ENCODE data around the gene CCDC51. TPM values are rescaled to one million over a fixed set of nuclear protein-coding genes. Genes with fewer than 3 reads are reported as not detected.

The CCDC51 gene
- total RNA-seq, 4 donors from 2014 or later: 6.4 to 18.7 (median 13.6) TPM

DNA sequence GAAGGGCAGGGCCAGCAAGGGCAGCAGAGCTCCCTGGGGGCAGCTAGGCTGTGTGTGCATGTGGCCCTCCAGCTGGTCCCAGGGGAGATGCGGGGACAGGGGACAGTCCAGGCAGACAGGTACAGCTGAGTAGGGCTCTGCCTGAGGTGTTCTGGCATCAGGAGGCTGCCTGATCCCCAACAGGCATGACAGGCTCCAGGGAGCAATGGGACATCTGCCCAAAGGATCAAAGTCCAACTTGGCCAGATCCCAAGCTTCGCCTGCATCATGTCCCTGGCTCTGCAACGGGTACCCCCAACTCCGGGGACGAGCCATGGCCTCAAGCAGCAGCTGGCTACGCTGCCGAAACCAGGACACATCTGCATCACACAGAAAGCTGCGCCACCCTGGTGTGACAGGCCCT is 28.4 kb upstream of the CCDC51 start:
- 36% methylated on average over 8 of the region's 8 CpGs for WGBS
- peak overlapping the region; percentile 97 for H3K27ac ChIP-seq
- H3K9me3 ChIP-seq: no peaks in the 10 kb centered on the region
- peaks cover 78% of the 10 kb centered on the region for H3K4me1 ChIP-seq
- H3K4me3 ChIP-seq: peak overlapping the region; percentile 61
- no peaks in the 10 kb centered on the region for H3K27me3 ChIP-seq
- no peak for TF ChIP-seq EP300 (IDR thresholded peaks at IDR 0.05)
- no peak for TF ChIP-seq CTCF (IDR thresholded peaks at IDR 0.05)
- no peak for TF ChIP-seq POLR2A (IDR thresholded peaks at IDR 0.05)
- no peak for TF ChIP-seq POLR2AphosphoS5 (IDR thresholded peaks at IDR 0.05)
- peaks cover 25% of the 10 kb centered on the region for H3K36me3 ChIP-seq
- no peak for DNase-seq (ENCODE audit: low spot score in 2 of 2)

DNA sequence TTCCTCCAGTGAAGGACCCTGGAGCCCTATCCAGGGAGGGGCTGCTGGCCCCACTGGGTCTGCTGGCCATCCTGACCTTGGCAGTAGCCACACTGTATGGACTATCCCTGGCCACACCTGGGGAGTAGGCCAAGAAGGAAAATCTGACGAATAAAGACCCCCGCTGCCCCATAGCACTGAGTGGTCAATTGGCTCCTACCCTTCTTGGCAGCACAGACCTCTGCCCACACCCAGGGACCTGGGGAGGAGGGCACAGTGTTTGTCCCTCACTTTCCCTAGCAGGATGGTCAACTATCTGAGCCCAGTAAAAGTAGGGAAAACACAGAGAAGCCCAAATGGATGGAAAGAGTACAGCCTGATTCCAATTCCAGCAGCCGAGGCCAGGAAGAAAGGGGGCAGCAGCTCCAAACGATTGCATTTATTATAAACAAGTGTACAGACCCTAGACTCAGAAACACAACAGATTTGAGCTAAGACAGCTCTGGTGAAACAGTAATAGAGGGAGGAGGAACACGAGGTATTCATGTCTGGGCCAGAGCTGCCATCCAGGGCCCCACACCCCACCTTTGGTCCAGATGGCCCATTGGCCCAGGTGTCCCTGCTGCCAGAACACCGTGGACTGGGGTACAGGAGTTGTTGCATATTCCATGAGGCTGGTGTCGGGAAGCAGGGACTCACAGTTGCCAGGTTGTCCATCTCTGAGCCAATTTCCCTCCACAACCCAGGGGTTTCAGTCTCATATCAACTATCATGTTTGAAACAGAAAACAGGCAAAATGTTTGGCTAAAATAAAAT is 27.8 kb upstream of the CCDC51 start:
- no peak for DNase-seq (ENCODE audit: low spot score in 2 of 2)
- peak overlapping the region; percentile 61 for H3K4me3 ChIP-seq
- H3K4me1 ChIP-seq: peaks cover 72% of the 10 kb centered on the region
- no peak for TF ChIP-seq POLR2AphosphoS5 (IDR thresholded peaks at IDR 0.05)
- TF ChIP-seq EP300 (IDR thresholded peaks at IDR 0.05): no peak
- no peak for TF ChIP-seq POLR2A (IDR thresholded peaks at IDR 0.05)
- no peak for TF ChIP-seq CTCF (IDR thresholded peaks at IDR 0.05)
- H3K9me3 ChIP-seq: no peaks in the 10 kb centered on the region
- 39% methylated on average over 7 of the region's 7 CpGs for WGBS
- H3K27me3 ChIP-seq: no peaks in the 10 kb centered on the region
- peak overlapping the region; percentile 97 for H3K27ac ChIP-seq
- H3K36me3 ChIP-seq: peaks cover 27% of the 10 kb centered on the region

DNA sequence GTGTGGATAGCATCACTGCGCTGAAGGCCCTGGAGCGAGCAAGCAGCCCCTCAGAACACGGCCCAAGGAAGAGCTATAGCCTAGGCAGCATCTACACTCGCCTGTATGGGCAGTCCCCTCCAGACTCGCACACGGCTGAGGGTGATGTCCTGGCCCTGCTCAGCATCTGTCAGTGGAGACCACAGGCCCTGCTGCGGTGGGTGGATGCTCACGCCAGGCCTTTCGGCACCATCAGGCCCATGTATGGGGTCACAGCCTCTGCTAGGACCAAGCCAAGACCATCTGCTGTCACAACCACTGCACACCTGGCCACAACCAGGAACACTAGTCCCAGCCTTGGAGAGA is 27.2 kb upstream of the CCDC51 start:
- H3K27me3 ChIP-seq: no peaks in the 10 kb centered on the region
- H3K27ac ChIP-seq: peak overlapping the region; percentile 97
- DNase-seq (ENCODE audit: low spot score in 2 of 2): no peak
- H3K4me1 ChIP-seq: peaks cover 67% of the 10 kb centered on the region
- H3K9me3 ChIP-seq: no peaks in the 10 kb centered on the region
- no CpG with 5 or more reads among the region's 9 CpGs for WGBS
- H3K4me3 ChIP-seq: peak overlapping the region; percentile 61
- peaks cover 32% of the 10 kb centered on the region for H3K36me3 ChIP-seq
- TF ChIP-seq CTCF (IDR thresholded peaks at IDR 0.05) (no peak), POLR2A (IDR thresholded peaks at IDR 0.05) (no peak), EP300 (IDR thresholded peaks at IDR 0.05) (no peak), POLR2AphosphoS5 (IDR thresholded peaks at IDR 0.05) (no peak)

DNA sequence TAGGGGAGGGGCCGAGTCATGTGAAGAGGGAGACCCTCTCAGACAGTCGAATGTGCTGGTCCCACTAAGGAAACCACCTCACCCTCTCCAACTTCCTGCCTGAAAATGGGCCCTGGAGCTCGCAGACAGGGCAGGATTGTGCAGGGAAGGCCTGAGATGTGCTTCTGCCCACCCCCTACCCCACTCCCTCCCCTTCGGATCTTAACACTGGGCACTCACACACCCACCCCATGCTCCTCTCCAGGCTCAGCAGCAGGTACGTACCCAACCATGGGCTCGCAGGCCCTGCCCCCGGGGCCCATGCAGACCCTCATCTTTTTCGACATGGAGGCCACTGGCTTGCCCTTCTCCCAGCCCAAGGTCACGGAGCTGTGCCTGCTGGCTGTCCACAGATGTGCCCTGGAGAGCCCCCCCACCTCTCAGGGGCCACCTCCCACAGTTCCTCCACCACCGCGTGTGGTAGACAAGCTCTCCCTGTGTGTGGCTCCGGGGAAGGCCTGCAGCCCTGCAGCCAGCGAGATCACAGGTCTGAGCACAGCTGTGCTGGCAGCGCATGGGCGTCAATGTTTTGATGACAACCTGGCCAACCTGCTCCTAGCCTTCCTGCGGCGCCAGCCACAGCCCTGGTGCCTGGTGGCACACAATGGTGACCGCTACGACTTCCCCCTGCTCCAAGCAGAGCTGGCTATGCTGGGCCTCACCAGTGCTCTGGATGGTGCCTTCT is 26.6 kb upstream of the CCDC51 start:
- H3K4me1 ChIP-seq: peaks cover 61% of the 10 kb centered on the region
- H3K27me3 ChIP-seq: no peaks in the 10 kb centered on the region
- H3K4me3 ChIP-seq: peak overlapping the region; percentile 61
- H3K9me3 ChIP-seq: no peaks in the 10 kb centered on the region
- 3% methylated on average over 10 of the region's 19 CpGs for WGBS
- no peak for DNase-seq (ENCODE audit: low spot score in 2 of 2)
- TF ChIP-seq POLR2AphosphoS5 (IDR thresholded peaks at IDR 0.05) (peak in 1 of 3 donors; percentile 60), POLR2A (IDR thresholded peaks at IDR 0.05) (no peak)
- peaks cover 37% of the 10 kb centered on the region for H3K36me3 ChIP-seq
- peak overlapping the region; percentile 97 for H3K27ac ChIP-seq

DNA sequence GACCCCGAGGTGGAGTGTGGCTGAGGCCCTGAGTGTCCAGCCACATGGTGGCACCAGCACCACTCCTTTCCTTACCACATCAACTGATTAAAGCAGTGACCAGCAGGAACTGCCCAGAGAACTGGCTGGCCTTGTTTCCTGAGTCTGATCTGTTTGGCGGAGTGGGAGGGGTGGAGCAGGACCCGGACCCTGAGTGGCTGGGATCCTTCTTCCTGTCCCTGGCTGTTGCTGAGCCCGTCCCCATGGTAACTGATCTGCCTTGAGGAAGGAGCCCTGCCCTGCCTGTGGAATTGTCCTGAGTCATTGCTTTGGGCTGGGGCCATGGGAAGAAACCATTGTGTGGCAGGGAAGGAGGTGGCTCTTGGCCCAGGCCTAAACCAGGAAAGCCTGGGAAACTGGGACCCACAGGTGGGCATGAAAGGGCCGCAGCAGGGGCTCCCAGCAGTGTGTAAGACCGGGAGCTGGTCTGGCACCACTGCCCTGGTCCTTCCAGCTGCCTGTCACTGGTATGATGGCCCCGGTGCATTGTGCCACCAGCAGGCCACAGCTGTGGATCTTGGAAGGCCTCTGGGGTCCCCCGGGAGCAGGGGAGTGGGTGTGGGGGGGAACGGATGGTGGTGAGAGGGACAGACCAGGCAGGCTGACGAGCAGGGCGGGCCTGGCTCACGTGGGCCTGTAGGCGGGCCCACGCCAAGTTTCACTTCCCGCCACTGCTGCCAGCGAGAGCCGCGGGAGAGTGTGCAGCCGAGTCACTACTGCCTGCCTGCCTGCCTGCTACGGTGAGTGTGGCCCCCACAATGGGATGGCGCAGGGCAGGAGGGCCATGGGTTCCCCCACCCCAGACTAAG is 25.8 kb upstream of the CCDC51 start:
- Histone ChIP-seq H3K4me1 (peaks cover 55% of the 10 kb centered on the region), H3K27me3 (no peaks in the 10 kb centered on the region), H3K36me3 (peaks cover 45% of the 10 kb centered on the region), H3K4me3 (peak overlapping the region; percentile 61), H3K9me3 (no peaks in the 10 kb centered on the region), H3K27ac (peak overlapping the region; percentile 97)
- peak; percentile 34 to 82 (median 62) for TF ChIP-seq POLR2AphosphoS5 (IDR thresholded peaks at IDR 0.05)
- peak; percentile 49 to 60 for TF ChIP-seq CTCF (IDR thresholded peaks at IDR 0.05)
- no peak for TF ChIP-seq EP300 (IDR thresholded peaks at IDR 0.05)
- peak; percentile 6 to 85 for TF ChIP-seq POLR2A (IDR thresholded peaks at IDR 0.05)
- peak; percentile 99 for DNase-seq (ENCODE audit: low spot score in 2 of 2)
- WGBS: 0% methylated on average over 4 of the region's 21 CpGs

Data from suprapubic skin (tissue), 4 donors.